Colonic mucosa (tissue), 4 donors: ENCODE measurements around the gene MSLN. TPM values are rescaled to one million over a fixed set of nuclear protein-coding genes. Genes with fewer than 3 reads are reported as not detected.

Source experiments
- DNase-seq: peaks from one replicate; pipeline ENCODE4 v3.0.0-alpha.2; 2020
- H3K27ac ChIP-seq: fragments of 200-600 bp; one replicate; pipeline ENCODE4 v1.8.0; 2021
- H3K27me3 ChIP-seq: fragments of 200-600 bp; one replicate; pipeline ENCODE4 v1.8.0; 2021
- H3K36me3 ChIP-seq: fragments of 200-600 bp; one replicate; pipeline ENCODE4 v1.8.0; 2021
- H3K4me1 ChIP-seq: fragments of 200-600 bp; one replicate; pipeline ENCODE4 v1.8.0; 2021; ENCODE audit warnings: mild to moderate bottlenecking
- H3K4me3 ChIP-seq: fragments of 200-600 bp; one replicate; pipeline ENCODE4 v1.8.0; 2021
- H3K9ac ChIP-seq, 2 donors: one replicate each; pipeline ENCODE4 v1.7.0; 2013; ENCODE audit warnings: control low read depth in 2 of 2, low read depth in 2 of 2, low read length in 2 of 2
- H3K9me3 ChIP-seq: fragments of 200-600 bp; one replicate; pipeline ENCODE4 v1.8.0; 2021
- CTCF ChIP-seq: fragments of 200-600 bp; IDR thresholded peaks from one replicate; pipeline ENCODE4 v1.8.0; 2022; ENCODE audit warnings: antibody characterized with exemption, mild to moderate bottlenecking
- intact Hi-C: fragments of 100-400 bp; cut with DNase I; formaldehyde crosslinking; loops from one replicate; pipeline ENCODE4 v1.14.1; 2022
- total RNA-seq, 2 donors: library from RNA; stranded (reverse); fragmentation: NEBNext Ultra II Directional in 1 of 2; extraction: Animal tissue kit (Norgen Biotek cat#: 25700) in 1 of 2; gene quantifications; one replicate each; pipeline ENCODE4 v1.2.1, GENCODE V29; 2021
- donor health status: healthy.
- donor health status: DM: no; HTN: no; CAD: no.
- donor health status: DM: no; HTN: no; CAD: no.

MSLN gene
- total RNA-seq, 2 donors from 2014 or later, result 1.4 to 1.8 TPM

GRCh38 chr16:768428-768827 lies 7.9 kb downstream of the MSLN start:
- no peaks in the 10 kb centered on the region for H3K36me3 ChIP-seq
- H3K27me3 ChIP-seq, result no peaks in the 10 kb centered on the region
- no peak overlapping the region for H3K9ac ChIP-seq
- H3K9me3 ChIP-seq, result no peaks in the 10 kb centered on the region
- H3K4me3 ChIP-seq, result no peak overlapping the region
- no peaks in the 10 kb centered on the region for H3K4me1 ChIP-seq
- DNase-seq, result no peak
- intact Hi-C loops, result no loop called here
- no peak for TF ChIP-seq CTCF
- no peak overlapping the region for H3K27ac ChIP-seq

GRCh38 chr16:769184-769784 lies 8.8 kb downstream of the MSLN start:
- Histone ChIP-seq H3K9me3 (no peaks in the 10 kb centered on the region), H3K36me3 (no peaks in the 10 kb centered on the region), H3K27ac (no peak overlapping the region), H3K4me3 (no peak overlapping the region), H3K9ac (no peak overlapping the region), H3K4me1 (no peaks in the 10 kb centered on the region), H3K27me3 (no peaks in the 10 kb centered on the region)
- intact Hi-C loops, result no loop called here
- no peak for DNase-seq
- TF ChIP-seq CTCF, result no peak

- no peaks in the 10 kb centered on the region for H3K4me1 ChIP-seq
- no peaks in the 10 kb centered on the region for H3K36me3 ChIP-seq
- DNase-seq, result no peak
- no peak overlapping the region for H3K9ac ChIP-seq
- intact Hi-C loops, result no loop called here
- no peak for TF ChIP-seq CTCF
- H3K27ac ChIP-seq, result no peak overlapping the region
- H3K9me3 ChIP-seq, result no peaks in the 10 kb centered on the region
- H3K27me3 ChIP-seq, result no peaks in the 10 kb centered on the region
- H3K4me3 ChIP-seq, result no peak overlapping the region
Measured at GRCh38 chr16:769934-770333, 9.4 kb downstream of the MSLN start.

GRCh38 chr16:770411-770810 lies 9.9 kb downstream of the MSLN start:
- no peak overlapping the region for H3K27ac ChIP-seq
- DNase-seq, result no peak
- no peaks in the 10 kb centered on the region for H3K27me3 ChIP-seq
- no peak overlapping the region for H3K9ac ChIP-seq
- intact Hi-C loops, result no loop called here
- no peaks in the 10 kb centered on the region for H3K4me1 ChIP-seq
- H3K9me3 ChIP-seq, result no peaks in the 10 kb centered on the region
- H3K4me3 ChIP-seq, result no peak overlapping the region
- H3K36me3 ChIP-seq, result no peaks in the 10 kb centered on the region
- no peak for TF ChIP-seq CTCF

GRCh38 chr16:772959-773358 lies 12.4 kb downstream of the MSLN start:
- Histone ChIP-seq H3K9ac (no peak overlapping the region), H3K27ac (no peak overlapping the region), H3K36me3 (no peaks in the 10 kb centered on the region), H3K4me1 (no peaks in the 10 kb centered on the region), H3K27me3 (no peaks in the 10 kb centered on the region), H3K9me3 (no peaks in the 10 kb centered on the region), H3K4me3 (no peak overlapping the region)
- no peak for TF ChIP-seq CTCF
- intact Hi-C loops, result no loop called here
- no peak for DNase-seq
